SIG-M5 (cell line): Measurements from ENCODE around the gene INTS14.

Experiments
- DNase-seq: peaks from one replicate; lab custom pipeline; 2025; lab: John Stamatoyannopoulos, UW

Gene INTS14

DNA sequence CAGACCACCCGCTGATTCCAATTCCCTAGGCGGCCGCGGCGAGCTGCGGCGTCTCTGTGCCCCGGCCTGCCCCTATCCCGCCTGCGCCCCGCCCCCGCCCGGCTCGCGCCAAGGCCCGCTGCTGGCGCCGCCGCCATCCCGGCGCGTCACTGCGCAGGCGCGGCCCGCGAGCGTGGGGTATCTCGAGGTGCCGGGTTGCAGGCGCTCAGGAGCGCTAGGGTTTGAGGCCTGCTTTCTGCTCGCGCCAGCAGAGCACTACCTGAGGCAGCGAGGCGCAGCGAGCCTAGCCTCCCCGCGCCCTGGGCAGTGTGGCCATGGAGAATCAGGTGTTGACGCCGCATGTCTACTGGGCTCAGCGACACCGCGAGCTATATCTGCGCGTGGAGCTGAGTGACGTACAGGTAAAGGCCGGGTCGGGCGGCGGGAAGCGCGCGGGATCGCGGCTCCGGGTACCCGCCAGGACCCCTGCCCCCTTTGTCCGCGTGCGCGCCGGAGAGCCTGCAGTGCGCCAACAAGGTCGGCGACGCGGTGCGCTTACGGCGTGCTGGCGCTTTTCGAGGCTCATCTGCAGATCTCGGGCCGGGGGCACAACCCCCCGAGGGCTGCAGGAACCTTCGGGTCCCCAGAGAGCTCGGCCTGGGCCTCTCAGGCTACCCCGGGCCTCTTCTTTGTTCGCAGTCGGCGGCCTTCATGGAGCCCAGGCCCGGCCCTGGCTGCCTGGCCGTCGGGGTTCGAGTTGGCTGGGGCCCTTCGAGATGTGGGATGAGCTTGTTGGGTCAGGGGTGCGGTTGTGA lies 80.4 kb downstream of the INTS14 start, which contains the start of gene HACD3:
TSS of gene HACD3 (plus strand) at position 146 of the 794 bp plus-strand sequence. CDS start at position 315, 169 bp downstream.
- DNase-seq: no peak

DNA sequence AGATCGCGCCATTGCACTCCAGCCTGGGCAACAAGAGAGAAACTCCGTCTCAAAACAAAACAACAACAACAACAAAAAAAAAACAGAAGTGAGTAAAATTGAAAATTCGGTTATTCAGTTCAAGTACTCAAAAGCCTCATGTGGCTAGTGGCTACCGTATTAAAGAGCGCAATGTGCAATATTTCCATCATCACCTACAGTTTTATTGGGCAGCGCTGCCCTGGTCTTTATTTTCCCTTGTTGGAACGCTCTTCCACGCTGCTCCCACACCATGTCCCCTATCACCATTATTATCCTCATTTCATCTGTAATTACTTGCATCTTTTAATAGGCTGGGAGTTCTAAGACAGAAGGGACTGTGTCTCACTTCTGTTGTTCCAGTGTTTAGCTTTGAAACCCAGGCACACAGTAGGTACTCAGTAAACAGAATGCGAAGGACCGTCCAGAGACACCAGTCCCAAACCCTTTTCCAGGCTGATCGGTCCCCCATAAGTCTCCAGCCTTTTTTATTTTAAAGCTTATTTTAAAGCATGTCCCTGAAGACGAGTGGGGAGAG lies 81.1 kb downstream of the INTS14 start:
- DNase-seq: no peak
